A549 (cell line): Measurements from ENCODE around the gene ACD. TPM values are rescaled to one million over a fixed set of nuclear protein-coding genes. Genes with fewer than 3 reads are reported as not detected.

Experiments used
- ATAC-seq, 2 experiments: fragments of 200-7000 bp in 1 of 2; fragments of >200 bp in 1 of 2; cut with Nextera tagmentation in 1 of 2; cut with Tn5 transposase in 1 of 2; 3 replicates each; pipeline versions ENCODE4 v1.8.0 to v1.9.1; 2018 to 2020; ENCODE audit warnings: mild to moderate bottlenecking in 1 of 2, moderate library complexity in 1 of 2
- CTCF ChIA-PET: fragments of 300-600 bp; sonication (Branson Sonifier 250); formaldehyde crosslinking; extraction: SDS; loops from one replicate; lab custom pipeline; 2021; ENCODE audit warnings: antibody characterized with exemption, inconsistent platforms; lab: Yijun Ruan, JAX
- POLR2A ChIA-PET: fragments of 350-600 bp; formaldehyde crosslinking; extraction: SDS; loops from one replicate; lab custom pipeline; 2021; ENCODE audit warnings: antibody characterized with exemption, inconsistent platforms; lab: Yijun Ruan, JAX
- DNase-seq, 2 experiments: peaks; one replicate each; pipeline versions ENCODE4 v3.0.0 to v3.0.0-alpha.2; 2011 to 2016; ENCODE audit warnings: low read depth in 1 of 2, low spot score in 1 of 2
- FAIRE-seq: peaks from 2 replicates; lab custom pipeline; 2011; peaks lifted over from hg19 to GRCh38; lab: Jason Lieb, UNC
- H3K27ac ChIP-seq, 2 experiments: fragments of >200 bp; sonication (Bioruptor Twin); formaldehyde crosslinking; 3 replicates each; pipeline ENCODE4 v1.5.1; 2016 to 2017
- H3K4me1 ChIP-seq: fragments of >200 bp; sonication (Bioruptor Twin); formaldehyde crosslinking; 3 replicates; pipeline ENCODE4 v1.6.1; 2016
- H3K4me2 ChIP-seq: fragments of >200 bp; sonication (Bioruptor Twin); formaldehyde crosslinking; 3 replicates; pipeline ENCODE4 v1.6.1; 2016
- H3K4me3 ChIP-seq: fragments of >200 bp; sonication (Bioruptor Twin); formaldehyde crosslinking; 3 replicates; pipeline ENCODE4 v1.5.1; 2016
- H3K9me3 ChIP-seq: fragments of >200 bp; sonication (Bioruptor Twin); formaldehyde crosslinking; 3 replicates; pipeline ENCODE4 v1.6.1; 2016
- BHLHE40 ChIP-seq: IDR thresholded peaks from 2 replicates; pipeline ENCODE4 v1.6.1; 2012; ENCODE audit warnings: low read depth, low read length, inconsistent platforms
- EP300 ChIP-seq, 2 experiments: fragments of >200 bp; sonication (Bioruptor Twin); formaldehyde crosslinking; IDR thresholded peaks; 2 replicates in 1 of 2; 3 replicates in 1 of 2; pipeline ENCODE4 v1.6.1; 2016 to 2017
- FOSB ChIP-seq: fragments of 250-450 bp; sonication (Bioruptor Pico); IDR thresholded peaks from 2 replicates; pipeline ENCODE4 v1.5.0; 2020; ENCODE audit warnings: mild to moderate bottlenecking, moderate library complexity
- HOXA7 ChIP-seq: fragments of 250-450 bp; sonication (Bioruptor Pico); IDR thresholded peaks from 2 replicates; pipeline ENCODE4 v1.5.0; 2020; ENCODE audit warnings: mild to moderate bottlenecking, moderate library complexity
- HOXB5 ChIP-seq: fragments of 250-450 bp; sonication (Bioruptor Pico); IDR thresholded peaks from 2 replicates; pipeline ENCODE4 v1.5.0; 2020; ENCODE audit warnings: mild to moderate bottlenecking, moderate library complexity
- KDM1A ChIP-seq: fragments of 200-600 bp; sonication (generic); IDR thresholded peaks from 2 replicates; pipeline ENCODE4 v1.6.1; 2016; ENCODE audit warnings: low read depth, mild to moderate bottlenecking
- NPAS2 ChIP-seq: fragments of 250-450 bp; sonication (Bioruptor Pico); IDR thresholded peaks from 2 replicates; pipeline ENCODE4 v1.8.0; 2022; ENCODE audit warnings: mild to moderate bottlenecking, moderate library complexity, borderline replicate concordance
- PHF8 ChIP-seq: fragments of 200-600 bp; sonication (generic); IDR thresholded peaks from 2 replicates; pipeline ENCODE4 v1.6.1; 2016; ENCODE audit warnings: low read depth, mild to moderate bottlenecking, antibody characterized with exemption, moderate library complexity, borderline replicate concordance
- RARB ChIP-seq: fragments of 250-450 bp; sonication (Bioruptor Pico); IDR thresholded peaks from 2 replicates; pipeline ENCODE4 v1.8.0; 2021; ENCODE audit warnings: mild to moderate bottlenecking, moderate library complexity
- RNF2 ChIP-seq: fragments of 200-600 bp; sonication (generic); IDR thresholded peaks from 2 replicates; pipeline ENCODE4 v1.6.1; 2016; ENCODE audit warnings: low read depth, mild to moderate bottlenecking, antibody characterized with exemption, moderate library complexity, borderline replicate concordance
- SREBF2 ChIP-seq: fragments of 450-650 bp; IDR thresholded peaks from 2 replicates; pipeline ENCODE4 v1.6.1; 2014; ENCODE audit warnings: mild to moderate bottlenecking, moderate library complexity
- ZC3H11A ChIP-seq: fragments of 450-650 bp; IDR thresholded peaks from 2 replicates; pipeline ENCODE4 v1.6.1; 2014; ENCODE audit warnings: antibody characterized with exemption, mild to moderate bottlenecking
- WGBS: methylation state at CpG from one replicate; pipeline ENCODE4 v1.1.6; 2017; ENCODE audit errors: missing lambda C conversion rate; 5-methylcytosine and 5-hydroxymethylcytosine counted together
- polyA plus RNA-seq, 4 experiments: library from polyadenylated mRNA; depleted of rRNA in 3 of 4; stranded (reverse); fragments of >200 nt; fragmentation: RNase III in 1 of 4; extraction: RNeasy Plus Mini Kit Qiagen cat#74134 plus additional on column Dnase treatment in 1 of 4; gene quantifications; 2 replicates in 3 of 4; 3 replicates in 1 of 4; pipeline ENCODE4 v1.2.3, GENCODE V29; 2011 to 2017
- TF ChIP-seq, protein P1 (sequence below): fragments of 200-600 bp; sonication (generic); IDR thresholded peaks from 2 replicates; pipeline ENCODE4 v1.6.1; 2016; ENCODE audit warnings: antibody characterized with exemption, mild to moderate bottlenecking, moderate library complexity
- TF ChIP-seq, protein P2 (sequence below): fragments of 450-650 bp; IDR thresholded peaks from 2 replicates; pipeline ENCODE4 v1.6.1; 2014; ENCODE audit warnings: antibody characterized with exemption
- TF ChIP-seq, protein P3 (sequence below): IDR thresholded peaks from 2 replicates; pipeline ENCODE4 v1.6.1; 2012

Gene ACD
- polyA plus RNA-seq, 2 of the 4 experiments (the other 2 are of a cell fraction): 19.4 to 26.4 TPM

DNA sequence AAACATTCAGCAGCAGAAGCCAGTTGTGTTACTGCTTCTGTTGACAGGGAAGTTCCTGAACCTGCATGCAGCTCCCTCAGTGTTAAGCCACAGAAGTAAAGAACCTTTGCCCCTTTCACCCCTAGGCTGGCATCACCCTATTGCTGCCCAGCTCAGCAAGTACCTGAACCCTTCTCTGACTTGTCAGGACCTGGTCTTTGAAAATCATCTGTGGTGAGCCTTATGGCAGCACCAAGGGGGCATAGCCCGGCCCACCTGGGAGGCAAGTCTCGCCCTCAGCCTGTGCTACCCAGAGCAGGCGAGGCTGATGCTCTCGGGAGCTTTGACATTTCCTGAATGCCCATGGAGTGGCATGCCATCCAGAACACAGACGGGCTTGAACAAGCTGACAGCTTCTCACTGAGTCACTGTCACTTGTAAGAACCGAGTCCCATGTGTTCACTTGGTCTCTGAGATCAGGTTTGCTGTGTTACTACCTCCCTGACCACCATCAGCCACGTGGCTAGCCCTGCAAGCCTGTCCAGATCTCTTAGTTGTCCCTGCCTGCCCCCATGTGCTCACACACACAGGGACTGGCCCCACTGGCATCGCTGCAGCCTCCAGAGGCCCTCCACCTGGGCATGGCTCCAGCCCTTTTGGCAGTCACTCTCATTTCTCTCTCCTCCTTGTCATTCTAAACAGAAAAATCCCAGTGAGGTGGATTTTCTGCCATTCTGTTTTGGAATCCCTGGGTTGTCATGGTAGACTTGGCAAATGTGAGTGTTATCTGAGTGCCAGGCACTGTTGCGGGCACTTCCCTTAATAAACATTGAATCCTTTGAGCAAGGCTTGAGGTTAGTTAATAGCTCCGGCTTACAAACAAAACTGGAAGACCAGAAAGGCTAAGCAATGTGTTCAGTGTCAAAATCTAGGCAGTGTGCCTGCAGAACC is 18.0 kb downstream of the ACD start (continued):
- TF ChIP-seq, protein P1, sequence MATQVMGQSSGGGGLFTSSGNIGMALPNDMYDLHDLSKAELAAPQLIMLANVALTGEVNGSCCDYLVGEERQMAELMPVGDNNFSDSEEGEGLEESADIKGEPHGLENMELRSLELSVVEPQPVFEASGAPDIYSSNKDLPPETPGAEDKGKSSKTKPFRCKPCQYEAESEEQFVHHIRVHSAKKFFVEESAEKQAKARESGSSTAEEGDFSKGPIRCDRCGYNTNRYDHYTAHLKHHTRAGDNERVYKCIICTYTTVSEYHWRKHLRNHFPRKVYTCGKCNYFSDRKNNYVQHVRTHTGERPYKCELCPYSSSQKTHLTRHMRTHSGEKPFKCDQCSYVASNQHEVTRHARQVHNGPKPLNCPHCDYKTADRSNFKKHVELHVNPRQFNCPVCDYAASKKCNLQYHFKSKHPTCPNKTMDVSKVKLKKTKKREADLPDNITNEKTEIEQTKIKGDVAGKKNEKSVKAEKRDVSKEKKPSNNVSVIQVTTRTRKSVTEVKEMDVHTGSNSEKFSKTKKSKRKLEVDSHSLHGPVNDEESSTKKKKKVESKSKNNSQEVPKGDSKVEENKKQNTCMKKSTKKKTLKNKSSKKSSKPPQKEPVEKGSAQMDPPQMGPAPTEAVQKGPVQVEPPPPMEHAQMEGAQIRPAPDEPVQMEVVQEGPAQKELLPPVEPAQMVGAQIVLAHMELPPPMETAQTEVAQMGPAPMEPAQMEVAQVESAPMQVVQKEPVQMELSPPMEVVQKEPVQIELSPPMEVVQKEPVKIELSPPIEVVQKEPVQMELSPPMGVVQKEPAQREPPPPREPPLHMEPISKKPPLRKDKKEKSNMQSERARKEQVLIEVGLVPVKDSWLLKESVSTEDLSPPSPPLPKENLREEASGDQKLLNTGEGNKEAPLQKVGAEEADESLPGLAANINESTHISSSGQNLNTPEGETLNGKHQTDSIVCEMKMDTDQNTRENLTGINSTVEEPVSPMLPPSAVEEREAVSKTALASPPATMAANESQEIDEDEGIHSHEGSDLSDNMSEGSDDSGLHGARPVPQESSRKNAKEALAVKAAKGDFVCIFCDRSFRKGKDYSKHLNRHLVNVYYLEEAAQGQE: no peak
- TF ChIP-seq EP300 (IDR thresholded peaks at IDR 0.05) (no peak), HOXA7 (CRISPR knock-in tag) (no peak), PHF8 (no peak)
- TF ChIP-seq, protein P2, sequence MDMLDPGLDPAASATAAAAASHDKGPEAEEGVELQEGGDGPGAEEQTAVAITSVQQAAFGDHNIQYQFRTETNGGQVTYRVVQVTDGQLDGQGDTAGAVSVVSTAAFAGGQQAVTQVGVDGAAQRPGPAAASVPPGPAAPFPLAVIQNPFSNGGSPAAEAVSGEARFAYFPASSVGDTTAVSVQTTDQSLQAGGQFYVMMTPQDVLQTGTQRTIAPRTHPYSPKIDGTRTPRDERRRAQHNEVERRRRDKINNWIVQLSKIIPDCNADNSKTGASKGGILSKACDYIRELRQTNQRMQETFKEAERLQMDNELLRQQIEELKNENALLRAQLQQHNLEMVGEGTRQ: no peak

DNA sequence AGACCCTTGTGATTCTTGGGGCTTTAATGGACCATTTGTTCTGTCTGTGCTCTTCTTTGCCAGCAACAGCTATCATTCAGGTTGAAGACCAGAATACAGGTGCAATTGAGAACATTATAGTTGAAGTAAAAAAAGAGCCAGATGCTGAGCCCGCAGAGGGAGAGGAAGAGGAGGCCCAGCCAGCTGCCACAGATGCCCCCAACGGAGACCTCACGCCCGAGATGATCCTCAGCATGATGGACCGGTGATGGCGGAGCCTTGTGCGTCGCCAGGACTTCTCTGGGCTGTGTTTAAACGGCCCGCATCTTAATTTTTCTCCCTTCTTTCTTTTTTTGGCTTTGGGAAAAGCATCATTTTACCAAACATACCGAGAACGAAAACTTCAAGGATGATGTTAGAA is 22.4 kb downstream of the ACD start:
- H3K4me3 ChIP-seq: no peak overlapping the region
- no peaks in the 10 kb centered on the region for H3K9me3 ChIP-seq
- WGBS: 95% methylated on average over 12 of the region's 12 CpGs
- FAIRE-seq (no peak), DNase-seq (no peak), ATAC-seq (no peak)
- ChIA-PET CTCF (interaction anchor here (0.9 to 17.9 kb wide), 5 partner anchors 9 to 115 kb away, joined by 3 to 205 read pairs (median 7); no protein-coding TSS in a partner anchor), POLR2A (no interaction called here)
- H3K4me1 ChIP-seq: no peaks in the 10 kb centered on the region
- no peak for TF ChIP-seq SREBF2
- TF ChIP-seq BHLHE40: no peak
- TF ChIP-seq, protein P3, sequence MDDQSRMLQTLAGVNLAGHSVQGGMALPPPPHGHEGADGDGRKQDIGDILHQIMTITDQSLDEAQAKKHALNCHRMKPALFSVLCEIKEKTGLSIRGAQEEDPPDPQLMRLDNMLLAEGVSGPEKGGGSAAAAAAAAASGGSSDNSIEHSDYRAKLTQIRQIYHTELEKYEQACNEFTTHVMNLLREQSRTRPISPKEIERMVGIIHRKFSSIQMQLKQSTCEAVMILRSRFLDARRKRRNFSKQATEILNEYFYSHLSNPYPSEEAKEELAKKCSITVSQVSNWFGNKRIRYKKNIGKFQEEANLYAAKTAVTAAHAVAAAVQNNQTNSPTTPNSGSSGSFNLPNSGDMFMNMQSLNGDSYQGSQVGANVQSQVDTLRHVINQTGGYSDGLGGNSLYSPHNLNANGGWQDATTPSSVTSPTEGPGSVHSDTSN: no peak
- no peak overlapping the region for H3K4me2 ChIP-seq
- H3K27ac ChIP-seq: no peak overlapping the region

DNA sequence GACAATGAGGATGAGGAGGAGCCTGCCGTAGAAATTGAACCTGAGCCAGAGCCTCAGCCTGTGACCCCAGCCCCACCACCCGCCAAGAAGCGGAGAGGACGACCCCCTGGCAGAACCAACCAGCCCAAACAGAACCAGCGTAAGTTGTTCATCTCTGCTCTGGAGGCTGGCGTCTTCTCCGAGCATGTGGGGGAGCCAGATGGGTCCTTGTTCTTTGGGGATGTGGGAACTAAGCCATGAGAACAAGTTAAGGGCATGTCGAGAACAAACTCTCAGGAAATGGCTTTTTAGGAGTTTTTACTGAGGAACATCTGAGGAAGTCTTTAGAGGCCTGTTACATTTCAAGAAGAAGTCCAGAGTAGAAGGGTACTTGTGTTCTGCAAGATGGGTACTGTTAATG is 23.3 kb downstream of the ACD start:
- POLR2A ChIA-PET: no interaction called here
- FAIRE-seq: no peak
- CTCF ChIA-PET: interaction anchor here (1.5 to 17.9 kb wide), 2 partner anchors 114 to 116 kb away, joined by 5 to 205 read pairs; no protein-coding TSS in a partner anchor

More for the DNA sequence above, 23.3 kb downstream of the ACD start:
- DNase-seq (no peak), ATAC-seq (no peak)
- H3K4me3 ChIP-seq: no peak overlapping the region
- no peak overlapping the region for H3K27ac ChIP-seq
- no peak overlapping the region for H3K4me2 ChIP-seq
- WGBS: 77% methylated on average over 8 of the region's 8 CpGs
- H3K9me3 ChIP-seq: no peaks in the 10 kb centered on the region
- TF ChIP-seq ZC3H11A: no peak
- no peak for TF ChIP-seq KDM1A
- TF ChIP-seq HOXB5 (CRISPR knock-in tag): no peak
- TF ChIP-seq RARB: no peak
- TF ChIP-seq, protein P2: no peak
- no peak for TF ChIP-seq RNF2
- TF ChIP-seq FOSB: no peak
- TF ChIP-seq NPAS2 (CRISPR knock-in tag): no peak
- H3K4me1 ChIP-seq: no peaks in the 10 kb centered on the region
